ENCODE measurements around the gene CNRIP1.

Gene CNRIP1

GRCh38 chr2:68294187-68294586 lies 25.6 kb downstream of the CNRIP1 start:
- Histone ChIP-seq H3K4me3 (ENCODE audit: severe bottlenecking) (no peak overlapping the region), H3K27me3 (ENCODE audit: insufficient read depth, poor library complexity, severe bottlenecking) (no peaks in the 10 kb centered on the region), H3K27ac (ENCODE audit: poor library complexity, severe bottlenecking) (no peak overlapping the region), H3K4me1 (ENCODE audit: insufficient read depth, poor library complexity, severe bottlenecking) (no peaks in the 10 kb centered on the region), H3K36me3 (ENCODE audit: low read depth) (no peaks in the 10 kb centered on the region), H3K9me3 (ENCODE audit: severe bottlenecking) (no peaks in the 10 kb centered on the region)
- DNase-seq (ENCODE audit: low spot score) = no peak
- ATAC-seq (ENCODE audit: low read depth) = no peak
- no peak for TF ChIP-seq CTCF (IDR thresholded peaks at IDR 0.05; ENCODE audit: poor library complexity, severe bottlenecking)

- no peaks in the 10 kb centered on the region for H3K9me3 ChIP-seq (ENCODE audit: severe bottlenecking)
- no peaks in the 10 kb centered on the region for H3K4me1 ChIP-seq (ENCODE audit: insufficient read depth, poor library complexity, severe bottlenecking)
- H3K36me3 ChIP-seq (ENCODE audit: low read depth) = no peaks in the 10 kb centered on the region
- no peaks in the 10 kb centered on the region for H3K27me3 ChIP-seq (ENCODE audit: insufficient read depth, poor library complexity, severe bottlenecking)
- TF ChIP-seq CTCF (IDR thresholded peaks at IDR 0.05; ENCODE audit: poor library complexity, severe bottlenecking) = no peak
- no peak overlapping the region for H3K27ac ChIP-seq (ENCODE audit: poor library complexity, severe bottlenecking)
- DNase-seq (ENCODE audit: low spot score) (no peak), ATAC-seq (ENCODE audit: low read depth) (no peak)
- no peak overlapping the region for H3K4me3 ChIP-seq (ENCODE audit: severe bottlenecking)
Measured at GRCh38 chr2:68293755-68294154, 26.0 kb downstream of the CNRIP1 start.

- no peak for DNase-seq (ENCODE audit: low spot score)
- H3K27ac ChIP-seq (ENCODE audit: poor library complexity, severe bottlenecking) = no peak overlapping the region
- H3K4me3 ChIP-seq (ENCODE audit: severe bottlenecking) = no peak overlapping the region
- H3K4me1 ChIP-seq (ENCODE audit: insufficient read depth, poor library complexity, severe bottlenecking) = no peaks in the 10 kb centered on the region
- H3K27me3 ChIP-seq (ENCODE audit: insufficient read depth, poor library complexity, severe bottlenecking) = no peaks in the 10 kb centered on the region
- H3K9me3 ChIP-seq (ENCODE audit: severe bottlenecking) = no peaks in the 10 kb centered on the region
- no peak for ATAC-seq (ENCODE audit: low read depth)
- no peaks in the 10 kb centered on the region for H3K36me3 ChIP-seq (ENCODE audit: low read depth)
- TF ChIP-seq CTCF (IDR thresholded peaks at IDR 0.05; ENCODE audit: poor library complexity, severe bottlenecking) = no peak
Measured at GRCh38 chr2:68293024-68293423, 26.7 kb downstream of the CNRIP1 start.

- no peaks in the 10 kb centered on the region for H3K27me3 ChIP-seq (ENCODE audit: insufficient read depth, poor library complexity, severe bottlenecking)
- no peaks in the 10 kb centered on the region for H3K4me1 ChIP-seq (ENCODE audit: insufficient read depth, poor library complexity, severe bottlenecking)
- H3K4me3 ChIP-seq (ENCODE audit: severe bottlenecking) = no peak overlapping the region
- no peak overlapping the region for H3K27ac ChIP-seq (ENCODE audit: poor library complexity, severe bottlenecking)
- peak; percentile 50; the same call in 1 of the 3 replicates for ATAC-seq (ENCODE audit: low read depth)
- no peaks in the 10 kb centered on the region for H3K36me3 ChIP-seq (ENCODE audit: low read depth)
- no peak for DNase-seq (ENCODE audit: low spot score)
- peak; percentile 93 for TF ChIP-seq CTCF (IDR thresholded peaks at IDR 0.05; ENCODE audit: poor library complexity, severe bottlenecking)
- no peaks in the 10 kb centered on the region for H3K9me3 ChIP-seq (ENCODE audit: severe bottlenecking)
Measured at GRCh38 chr2:68292108-68292710, 27.5 kb downstream of the CNRIP1 start.

GRCh38 chr2:68291314-68291713 lies 28.4 kb downstream of the CNRIP1 start:
- ATAC-seq (ENCODE audit: low read depth) = no peak
- Histone ChIP-seq H3K27ac (ENCODE audit: poor library complexity, severe bottlenecking) (no peak overlapping the region), H3K9me3 (ENCODE audit: severe bottlenecking) (no peaks in the 10 kb centered on the region)

More at GRCh38 chr2:68291314-68291713, 28.4 kb downstream of the CNRIP1 start:
- TF ChIP-seq CTCF (IDR thresholded peaks at IDR 0.05; ENCODE audit: poor library complexity, severe bottlenecking) = no peak
- no peak overlapping the region for H3K4me3 ChIP-seq (ENCODE audit: severe bottlenecking)
- no peak for DNase-seq (ENCODE audit: low spot score)
- H3K4me1 ChIP-seq (ENCODE audit: insufficient read depth, poor library complexity, severe bottlenecking) = no peaks in the 10 kb centered on the region
- no peaks in the 10 kb centered on the region for H3K27me3 ChIP-seq (ENCODE audit: insufficient read depth, poor library complexity, severe bottlenecking)
- H3K36me3 ChIP-seq (ENCODE audit: low read depth) = no peaks in the 10 kb centered on the region

Measured in RWPE2 (cell line).